Astrocyte of the cerebellum (primary cell): ENCODE data around the gene NFAT5.

Experiments used
- DNase-seq: peaks from one replicate; pipeline ENCODE4 v3.0.0-alpha.2; 2011; ENCODE audit warnings: low read depth
- H3K4me3 ChIP-seq: 2 replicates; pipeline ENCODE4 v1.5.1; 2011; ENCODE audit warnings: mild to moderate bottlenecking, low read depth, low read length, moderate library complexity
- in situ Hi-C: cut with HindIII; loops from 2 replicates; pipeline ENCODE4 v1.10.0; 2017; ENCODE audit warnings: low sequenced_read_pairs
- TF ChIP-seq, protein P1 (sequence below): IDR thresholded peaks from 2 replicates; pipeline ENCODE4 v1.5.1; 2012; ENCODE audit warnings: low read length, low read depth, moderate library complexity, mild to moderate bottlenecking; ENCODE audit errors: missing control alignments

The NFAT5 gene

DNA sequence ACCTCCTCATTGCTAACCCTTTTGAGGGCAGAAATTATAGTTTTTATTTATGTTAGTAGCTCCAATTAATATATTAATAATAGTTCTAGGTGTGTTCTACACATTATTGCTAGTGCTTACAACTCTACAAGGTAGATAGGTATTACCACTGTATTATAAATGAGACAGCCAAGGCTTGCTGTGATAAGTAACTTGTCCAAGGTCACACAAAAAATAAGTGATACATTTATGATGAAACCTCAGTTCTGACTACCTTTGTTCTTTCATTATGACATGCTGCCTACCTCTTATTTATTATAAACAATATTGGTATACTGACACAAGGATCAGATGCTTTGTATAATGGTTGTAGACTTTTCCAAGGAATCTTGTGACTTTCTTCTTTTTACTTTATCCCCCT, 41.2 kb downstream of the NFAT5 start:
- H3K4me3 ChIP-seq, result no peak overlapping the region
- in situ Hi-C loops, result loop anchor here (5.0 kb wide), 1 partner anchor 85 kb away; no protein-coding TSS in a partner anchor
- TF ChIP-seq, protein P1, sequence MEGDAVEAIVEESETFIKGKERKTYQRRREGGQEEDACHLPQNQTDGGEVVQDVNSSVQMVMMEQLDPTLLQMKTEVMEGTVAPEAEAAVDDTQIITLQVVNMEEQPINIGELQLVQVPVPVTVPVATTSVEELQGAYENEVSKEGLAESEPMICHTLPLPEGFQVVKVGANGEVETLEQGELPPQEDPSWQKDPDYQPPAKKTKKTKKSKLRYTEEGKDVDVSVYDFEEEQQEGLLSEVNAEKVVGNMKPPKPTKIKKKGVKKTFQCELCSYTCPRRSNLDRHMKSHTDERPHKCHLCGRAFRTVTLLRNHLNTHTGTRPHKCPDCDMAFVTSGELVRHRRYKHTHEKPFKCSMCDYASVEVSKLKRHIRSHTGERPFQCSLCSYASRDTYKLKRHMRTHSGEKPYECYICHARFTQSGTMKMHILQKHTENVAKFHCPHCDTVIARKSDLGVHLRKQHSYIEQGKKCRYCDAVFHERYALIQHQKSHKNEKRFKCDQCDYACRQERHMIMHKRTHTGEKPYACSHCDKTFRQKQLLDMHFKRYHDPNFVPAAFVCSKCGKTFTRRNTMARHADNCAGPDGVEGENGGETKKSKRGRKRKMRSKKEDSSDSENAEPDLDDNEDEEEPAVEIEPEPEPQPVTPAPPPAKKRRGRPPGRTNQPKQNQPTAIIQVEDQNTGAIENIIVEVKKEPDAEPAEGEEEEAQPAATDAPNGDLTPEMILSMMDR, result no peak
- no peak for DNase-seq

DNA sequence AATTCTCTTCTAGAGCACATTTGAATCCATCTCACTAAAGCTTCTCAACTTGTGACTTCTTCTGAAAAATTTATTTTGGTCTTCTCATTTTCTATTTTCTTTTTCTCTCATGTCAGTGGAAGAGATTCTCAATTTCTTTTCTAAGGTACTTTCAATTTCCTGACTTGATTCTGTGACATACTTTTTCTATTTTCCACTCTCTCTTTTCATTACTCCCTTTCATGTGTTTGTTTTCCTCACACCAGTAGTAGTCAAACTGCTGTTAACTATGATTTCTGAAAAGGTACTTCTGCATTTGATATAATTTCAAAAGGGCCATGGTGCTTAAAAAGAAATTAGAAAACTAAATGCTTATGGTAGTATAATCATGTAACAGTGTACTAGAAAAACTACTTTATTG, 41.9 kb downstream of the NFAT5 start:
- in situ Hi-C loops, result loop anchor here (5.0 kb wide), 1 partner anchor 85 kb away; no protein-coding TSS in a partner anchor
- H3K4me3 ChIP-seq, result no peak overlapping the region
- TF ChIP-seq, protein P1, result no peak
- DNase-seq, result no peak

DNA sequence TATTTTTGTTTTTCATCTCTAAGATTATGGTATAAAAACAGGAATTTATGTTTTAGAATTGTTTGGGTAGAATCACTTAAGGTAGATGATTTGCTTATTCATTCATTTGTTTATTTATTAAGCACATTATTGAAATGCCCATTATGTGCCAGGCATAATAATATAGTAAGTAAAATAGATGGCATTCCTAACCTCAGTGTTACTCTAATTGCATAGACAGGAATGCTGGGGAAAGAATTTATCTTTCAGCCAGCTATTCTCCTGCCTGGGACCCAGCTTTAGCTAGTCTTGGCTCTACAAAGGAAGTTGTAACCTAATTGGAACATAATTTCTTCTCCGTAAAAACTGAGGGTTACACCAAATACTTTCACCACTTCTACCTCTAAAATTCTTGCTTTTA, 44.6 kb downstream of the NFAT5 start:
- H3K4me3 ChIP-seq, result no peak overlapping the region
- in situ Hi-C loops, result loop anchor here (5.0 kb wide), 1 partner anchor 37 kb away; no protein-coding TSS in a partner anchor
- TF ChIP-seq, protein P1, result no peak
- DNase-seq, result no peak

DNA sequence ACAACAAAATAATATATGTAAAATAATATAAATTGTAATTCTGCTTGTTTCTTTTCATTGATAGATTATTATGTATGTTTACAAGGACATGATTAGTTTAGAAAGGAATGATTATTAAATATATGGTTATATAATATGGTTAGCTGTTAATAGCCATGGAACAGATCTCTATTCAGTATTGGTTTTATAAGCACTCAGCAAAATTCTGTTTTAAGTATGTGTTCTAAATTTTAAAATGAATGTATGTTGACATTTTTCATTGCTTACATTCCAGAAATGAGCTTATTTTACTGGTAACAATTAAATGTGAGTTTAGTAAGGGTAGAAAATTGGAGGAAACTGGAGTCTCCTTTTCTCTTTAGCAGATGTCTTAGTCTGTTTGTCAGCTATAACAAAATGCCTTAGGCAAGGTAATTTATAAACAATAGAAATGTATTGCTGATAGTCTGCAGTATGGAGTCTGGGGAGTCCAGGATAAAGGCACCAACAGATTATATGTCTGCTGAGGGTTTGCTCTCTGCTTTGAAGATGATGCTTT, 45.4 kb downstream of the NFAT5 start:
- TF ChIP-seq, protein P1, result no peak
- DNase-seq, result no peak
- no peak overlapping the region for H3K4me3 ChIP-seq
- in situ Hi-C loops, result loop anchor here (5.0 kb wide), 1 partner anchor 36 kb away; no protein-coding TSS in a partner anchor

DNA sequence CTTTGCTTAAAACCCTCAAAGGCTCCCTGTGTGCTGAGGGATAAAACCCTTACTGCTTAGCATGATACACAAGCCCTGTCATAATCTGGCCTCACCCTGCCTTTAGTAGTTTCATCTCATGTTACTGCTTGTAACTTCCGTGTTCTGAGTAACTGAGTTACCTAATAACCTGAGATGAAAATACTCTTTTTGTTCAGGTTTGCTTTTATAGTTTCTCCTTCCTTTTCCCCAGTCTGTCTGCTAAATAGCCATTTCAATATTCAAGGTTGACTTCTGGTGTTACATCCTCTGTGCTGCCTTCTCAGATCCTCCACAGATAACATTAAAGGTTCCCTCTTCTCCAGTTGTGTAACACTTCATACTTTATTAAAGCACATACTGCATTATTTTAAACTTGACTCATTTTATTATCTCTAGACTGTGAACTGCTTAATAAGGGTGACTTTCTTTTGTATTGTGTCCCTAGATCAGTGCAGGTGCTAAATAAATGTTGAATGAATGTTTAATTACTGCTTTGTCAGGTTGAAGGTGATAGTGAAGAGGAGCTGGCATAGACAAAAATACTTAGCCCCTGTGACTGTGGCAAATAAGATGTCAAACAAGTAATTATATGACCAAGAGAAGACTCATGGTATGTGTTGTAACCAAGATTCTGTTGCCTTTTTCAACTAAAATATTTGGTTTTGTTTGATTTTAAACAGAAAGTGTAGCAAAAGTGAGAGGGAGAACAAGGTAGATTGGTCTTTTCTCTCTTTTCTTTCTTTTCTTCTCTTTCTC, 47.8 kb downstream of the NFAT5 start:
- DNase-seq, result no peak
- TF ChIP-seq, protein P1, result no peak
- no peak overlapping the region for H3K4me3 ChIP-seq
- in situ Hi-C loops, result loop anchor here (5.0 kb wide), 1 partner anchor 34 kb away; no protein-coding TSS in a partner anchor

DNA sequence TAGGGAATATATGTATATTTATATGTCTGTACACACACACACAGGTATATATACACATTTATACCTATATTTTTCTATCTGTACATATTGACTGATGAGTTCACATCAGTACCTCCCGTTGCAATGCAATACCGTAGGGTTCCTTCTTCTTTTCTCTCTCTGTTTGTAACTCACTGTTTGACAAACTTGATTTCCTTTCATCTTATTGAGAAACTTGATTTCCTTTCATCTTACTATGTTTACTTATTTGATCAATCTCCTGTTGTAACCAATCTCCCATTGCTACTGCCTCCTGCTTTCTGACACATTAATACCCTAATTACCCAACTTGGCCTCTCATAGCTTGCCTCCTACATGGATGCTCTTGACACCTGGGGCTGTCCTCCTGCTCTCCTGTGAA, 49.8 kb downstream of the NFAT5 start:
- in situ Hi-C loops, result no loop called here
- no peak for DNase-seq
- H3K4me3 ChIP-seq, result no peak overlapping the region
- TF ChIP-seq, protein P1, result no peak
